GM12865 (cell line): ENCODE data around the gene RNU4-1.

Experiments
- DNase-seq: peaks from one replicate; pipeline ENCODE4 v3.0.0; 2010; ENCODE audit warnings: low read depth
- H3K4me3 ChIP-seq: 2 replicates; pipeline ENCODE4 v1.5.1; 2011; ENCODE audit warnings: mild to moderate bottlenecking, low read depth, low read length, control low read depth
- TF ChIP-seq, protein P1 (sequence below): IDR thresholded peaks from 2 replicates; pipeline ENCODE4 v1.5.1; 2011; ENCODE audit warnings: low read length, control low read depth, low read depth, inconsistent platforms; ENCODE audit not compliant: insufficient read depth; ENCODE audit errors: missing control alignments

RNU4-1 gene

DNA sequence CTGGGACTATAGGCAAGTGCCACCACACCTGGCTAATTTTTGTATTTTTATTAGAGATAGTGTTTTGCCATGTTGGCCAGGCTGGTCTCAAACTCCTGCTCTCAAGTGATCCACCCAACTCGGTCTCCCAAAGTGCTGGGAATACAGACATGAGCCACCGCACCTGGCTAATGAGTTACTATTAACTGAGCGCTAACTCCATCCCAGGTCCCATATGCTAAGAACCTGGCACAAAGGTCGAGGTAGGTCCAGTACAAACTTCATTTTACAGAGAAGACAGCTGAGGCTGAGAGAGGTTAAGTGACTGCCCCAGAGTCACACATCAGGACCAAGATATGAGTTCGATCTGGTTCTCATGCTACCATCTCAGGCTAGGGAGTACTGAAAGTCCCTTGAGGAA, 39.0 kb upstream of the RNU4-1 start:
- no peak for DNase-seq
- TF ChIP-seq, protein P1, sequence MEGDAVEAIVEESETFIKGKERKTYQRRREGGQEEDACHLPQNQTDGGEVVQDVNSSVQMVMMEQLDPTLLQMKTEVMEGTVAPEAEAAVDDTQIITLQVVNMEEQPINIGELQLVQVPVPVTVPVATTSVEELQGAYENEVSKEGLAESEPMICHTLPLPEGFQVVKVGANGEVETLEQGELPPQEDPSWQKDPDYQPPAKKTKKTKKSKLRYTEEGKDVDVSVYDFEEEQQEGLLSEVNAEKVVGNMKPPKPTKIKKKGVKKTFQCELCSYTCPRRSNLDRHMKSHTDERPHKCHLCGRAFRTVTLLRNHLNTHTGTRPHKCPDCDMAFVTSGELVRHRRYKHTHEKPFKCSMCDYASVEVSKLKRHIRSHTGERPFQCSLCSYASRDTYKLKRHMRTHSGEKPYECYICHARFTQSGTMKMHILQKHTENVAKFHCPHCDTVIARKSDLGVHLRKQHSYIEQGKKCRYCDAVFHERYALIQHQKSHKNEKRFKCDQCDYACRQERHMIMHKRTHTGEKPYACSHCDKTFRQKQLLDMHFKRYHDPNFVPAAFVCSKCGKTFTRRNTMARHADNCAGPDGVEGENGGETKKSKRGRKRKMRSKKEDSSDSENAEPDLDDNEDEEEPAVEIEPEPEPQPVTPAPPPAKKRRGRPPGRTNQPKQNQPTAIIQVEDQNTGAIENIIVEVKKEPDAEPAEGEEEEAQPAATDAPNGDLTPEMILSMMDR = no peak
- H3K4me3 ChIP-seq = no peak overlapping the region

DNA sequence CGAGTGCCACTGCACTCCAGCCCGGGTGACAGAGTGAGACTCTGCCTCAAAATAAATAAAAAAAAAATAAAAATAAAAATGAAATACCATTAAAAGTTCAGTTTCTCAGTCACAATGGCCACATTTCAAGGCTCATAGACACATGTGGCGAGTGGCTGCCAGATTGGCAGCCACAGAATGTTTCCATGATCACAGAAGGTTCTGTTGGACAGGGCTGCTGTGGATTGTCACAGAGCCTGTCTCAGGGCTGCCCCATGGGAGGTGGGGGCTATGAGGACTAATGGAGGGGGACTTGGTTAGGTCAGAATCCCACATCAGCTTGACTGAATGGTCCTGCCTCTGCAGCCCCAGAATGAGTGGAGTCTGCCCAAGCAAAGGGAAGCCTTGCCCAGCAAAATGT, 38.4 kb upstream of the RNU4-1 start:
- TF ChIP-seq, protein P1 = no peak
- DNase-seq = no peak

DNA sequence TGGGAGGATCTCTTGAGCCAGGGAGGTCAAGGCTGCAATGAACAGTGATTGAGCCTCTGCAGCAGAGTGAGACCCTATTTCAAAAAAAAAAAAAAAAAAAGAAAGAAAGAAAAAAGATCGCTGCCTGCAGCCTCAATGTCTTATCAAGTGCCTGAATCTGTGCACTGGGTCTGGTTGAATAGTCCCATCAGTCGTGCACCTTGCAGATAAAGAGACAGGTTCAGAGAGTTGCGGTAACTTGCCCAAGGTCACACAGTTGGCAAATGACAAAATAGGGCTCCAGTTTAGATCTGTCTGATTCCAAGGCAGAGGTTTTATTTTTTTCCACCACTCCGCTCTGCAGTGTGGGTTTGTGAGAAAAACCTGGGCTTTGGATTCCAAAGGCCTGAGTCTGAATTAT, 35.2 kb upstream of the RNU4-1 start:
- H3K4me3 ChIP-seq = no peak overlapping the region
- DNase-seq = no peak
- TF ChIP-seq, protein P1 = no peak

More for the DNA sequence above, 38.4 kb upstream of the RNU4-1 start:
- H3K4me3 ChIP-seq = no peak overlapping the region

DNA sequence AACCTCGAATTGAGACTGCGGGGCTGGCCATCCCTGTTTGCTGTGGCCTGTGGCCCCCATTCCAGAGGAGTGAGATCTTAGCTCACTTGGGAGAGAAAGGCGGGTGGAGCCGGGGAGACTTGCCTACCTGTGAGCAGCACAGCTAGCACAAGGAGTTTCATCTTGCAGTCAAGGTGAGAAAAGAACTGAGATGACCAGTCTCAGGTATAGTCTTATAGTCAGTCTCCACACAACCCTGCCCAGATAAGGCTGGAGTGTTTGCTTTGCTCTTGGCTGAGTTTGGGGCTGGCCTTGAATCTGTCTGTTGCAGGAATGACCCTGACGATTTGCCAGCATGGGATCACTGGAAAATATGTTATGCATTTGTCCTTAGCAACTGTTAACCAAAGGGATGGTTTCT, 34.6 kb upstream of the RNU4-1 start, which contains the start of gene PLA2G1B:
TSS of gene PLA2G1B (minus strand) at position 187 of the 400 bp plus-strand sequence. CDS start at position 161, 26 bp downstream.
- H3K4me3 ChIP-seq = no peak within 1 kb of the TSS
- no peak for DNase-seq
- TF ChIP-seq, protein P1 = no peak

DNA sequence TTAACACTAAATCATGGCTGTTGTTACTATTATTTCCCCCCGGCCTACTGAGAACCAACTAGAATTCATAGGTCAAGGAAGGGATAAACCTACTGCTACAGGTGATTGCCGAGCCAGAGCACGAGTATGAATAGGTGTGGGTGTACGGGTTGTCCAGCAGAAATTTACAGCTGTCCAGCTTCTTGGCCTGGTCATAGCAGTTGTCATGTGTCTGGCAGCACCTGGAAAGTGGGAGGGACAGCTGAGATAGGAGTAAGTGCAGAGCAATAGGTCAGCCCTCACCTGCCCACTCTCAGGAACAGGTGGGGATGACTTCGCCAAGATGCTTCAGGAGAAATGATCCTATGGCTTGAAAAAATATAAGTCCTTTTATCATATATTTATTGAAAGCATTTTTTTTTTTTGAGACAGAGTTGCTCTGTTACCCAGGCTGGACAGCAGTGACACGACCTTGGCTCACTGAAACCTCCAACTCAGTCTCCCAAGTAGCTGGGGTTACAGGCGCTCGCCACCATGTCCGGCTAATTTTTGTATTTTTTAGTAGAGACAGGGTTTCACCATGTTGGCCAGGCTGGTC, 31.9 kb upstream of the RNU4-1 start:
- DNase-seq = no peak
- TF ChIP-seq, protein P1 = no peak
- H3K4me3 ChIP-seq = no peak overlapping the region

DNA sequence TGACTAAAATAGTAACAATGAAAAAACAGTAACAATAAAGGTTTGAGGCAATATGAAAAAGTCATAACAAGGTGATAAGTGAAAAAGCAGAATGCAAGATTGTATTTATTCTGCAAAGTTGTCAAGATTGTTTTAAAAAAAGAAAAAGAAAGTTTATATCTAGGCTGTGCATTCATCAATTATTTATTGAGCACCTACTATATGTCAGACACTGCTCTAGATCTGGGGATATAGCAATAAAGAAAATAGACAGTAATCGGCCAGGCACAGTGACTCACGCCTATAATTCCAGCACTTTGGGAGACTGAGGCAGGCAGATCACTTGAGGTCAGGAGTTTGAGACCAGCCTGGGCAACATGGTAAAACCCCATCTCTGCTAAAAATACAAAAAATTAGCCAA, 30.7 kb upstream of the RNU4-1 start:
- DNase-seq = no peak
- H3K4me3 ChIP-seq = no peak overlapping the region
- TF ChIP-seq, protein P1 = no peak
